DMS79 (cell line): ENCODE measurements around the gene PPP1R17.

Experiments
- DNase-seq: peaks from one replicate; lab custom pipeline; 2025; lab: John Stamatoyannopoulos, UW

PPP1R17 gene

GRCh38 chr7:31699050-31699449, 12.0 kb downstream of the PPP1R17 start:
- DNase-seq, result no peak

DNA sequence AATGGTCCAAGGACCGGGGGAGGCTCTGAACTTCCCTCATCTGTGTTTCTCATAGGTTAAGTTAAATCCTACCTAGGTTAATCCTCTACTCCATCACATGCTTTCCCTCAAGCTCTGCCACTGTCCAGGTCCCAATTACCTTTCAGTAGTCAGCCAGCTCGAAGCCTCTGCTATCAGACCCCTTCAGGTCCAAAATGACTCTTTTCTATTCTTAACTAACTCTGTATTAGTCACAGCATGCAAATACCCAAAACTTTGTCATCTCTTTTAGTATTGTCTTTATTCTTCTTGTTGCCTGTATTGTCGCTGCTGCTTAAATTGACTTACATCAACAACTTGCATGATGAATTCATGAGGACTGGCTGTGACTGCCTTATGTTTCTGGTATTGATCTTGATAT, 15.3 kb downstream of the PPP1R17 start:
- no peak for DNase-seq

GRCh38 chr7:31705377-31705776, 18.4 kb downstream of the PPP1R17 start:
- no peak for DNase-seq

GRCh38 chr7:31707089-31707488, 20.1 kb downstream of the PPP1R17 start:
- DNase-seq, result no peak

GRCh38 chr7:31710171-31710570, 23.2 kb downstream of the PPP1R17 start:
- DNase-seq, result no peak

DNA sequence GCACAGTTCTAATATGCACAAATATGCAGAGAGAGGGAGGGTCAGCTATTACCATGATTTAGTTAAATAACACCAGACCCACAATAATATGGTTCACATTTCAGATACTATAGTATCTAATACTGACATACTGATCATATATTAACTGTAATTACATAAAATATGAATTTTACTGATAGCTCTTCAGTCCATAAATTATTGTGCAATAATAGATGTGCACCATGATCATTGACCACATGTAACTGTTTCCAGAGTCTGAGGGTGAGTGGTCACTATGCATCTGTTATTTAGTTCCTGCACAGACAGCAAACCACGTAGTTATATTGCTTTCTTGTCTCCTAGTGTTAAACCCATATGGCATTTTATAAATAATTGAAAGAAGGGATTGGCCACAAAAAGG, 29.3 kb downstream of the PPP1R17 start:
- DNase-seq, result no peak

- no peak for DNase-seq
These were observed 33.4 kb downstream of the PPP1R17 start for GRCh38 chr7:31720366-31720765.

GRCh38 chr7:31724696-31725095, 37.7 kb downstream of the PPP1R17 start:
- DNase-seq, result no peak

DNA sequence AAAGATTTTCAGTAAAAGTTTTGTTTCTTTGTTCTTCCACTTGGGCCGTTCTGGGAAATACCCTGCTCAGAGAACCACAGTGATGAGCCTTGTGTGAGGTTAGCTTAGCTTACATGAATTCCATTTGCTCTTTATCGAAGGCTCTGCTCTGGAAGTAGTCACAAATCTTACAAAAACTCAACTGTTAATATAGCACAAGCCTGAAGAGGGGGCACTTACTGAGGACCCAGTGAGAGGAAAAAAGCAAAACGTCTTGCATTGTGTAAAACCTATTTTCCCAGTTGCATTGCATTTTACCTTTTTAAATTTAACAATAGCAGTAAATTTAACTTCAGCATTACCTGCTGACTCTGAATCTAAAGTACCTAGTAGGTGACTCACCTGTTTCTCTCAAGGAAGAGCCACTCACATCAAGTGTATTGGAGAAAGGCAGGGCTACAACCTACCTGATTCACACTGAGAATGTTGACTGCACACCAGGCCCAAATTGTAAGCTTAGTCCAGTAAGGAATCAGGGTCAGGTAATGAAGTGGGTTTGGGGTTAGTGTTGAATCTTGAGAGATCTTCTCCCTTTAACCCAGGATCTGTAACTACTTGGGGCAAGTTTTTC, 42.3 kb downstream of the PPP1R17 start:
- no peak for DNase-seq

- no peak for DNase-seq
These were observed 47.4 kb downstream of the PPP1R17 start for GRCh38 chr7:31734456-31734855.

- DNase-seq, result no peak
These were observed 49.3 kb downstream of the PPP1R17 start for GRCh38 chr7:31735991-31736982.

GRCh38 chr7:31741852-31742251, 54.8 kb downstream of the PPP1R17 start:
- DNase-seq, result no peak

DNA sequence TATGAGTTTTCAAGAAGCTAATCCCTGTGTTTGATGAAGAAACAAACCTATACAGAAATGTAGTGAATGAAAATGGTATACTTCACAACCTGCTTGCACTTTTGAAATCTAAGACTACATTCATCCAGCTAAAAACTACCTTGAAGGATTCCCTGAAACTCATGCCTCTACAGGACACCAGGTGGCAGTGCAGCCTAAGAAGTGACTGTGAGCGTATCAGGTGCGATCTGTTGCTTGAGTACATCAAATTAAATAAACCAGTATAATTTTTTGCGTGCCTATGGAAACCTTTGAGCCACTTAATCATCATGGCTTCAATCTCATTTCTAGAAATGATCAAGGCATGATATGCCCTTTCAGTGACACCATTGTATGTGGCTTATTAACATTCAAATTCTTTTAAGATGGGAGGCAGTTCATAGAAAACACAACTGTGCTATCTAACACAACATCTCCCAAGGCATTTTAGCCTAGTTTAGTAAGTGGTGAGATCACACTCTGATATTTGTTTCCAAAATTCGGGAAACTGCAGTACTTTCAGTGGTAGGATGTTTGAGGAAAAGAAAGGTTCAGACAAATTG, 57.4 kb downstream of the PPP1R17 start:
- no peak for DNase-seq

- no peak for DNase-seq
These were observed 60.5 kb downstream of the PPP1R17 start for GRCh38 chr7:31747553-31747952.

DNA sequence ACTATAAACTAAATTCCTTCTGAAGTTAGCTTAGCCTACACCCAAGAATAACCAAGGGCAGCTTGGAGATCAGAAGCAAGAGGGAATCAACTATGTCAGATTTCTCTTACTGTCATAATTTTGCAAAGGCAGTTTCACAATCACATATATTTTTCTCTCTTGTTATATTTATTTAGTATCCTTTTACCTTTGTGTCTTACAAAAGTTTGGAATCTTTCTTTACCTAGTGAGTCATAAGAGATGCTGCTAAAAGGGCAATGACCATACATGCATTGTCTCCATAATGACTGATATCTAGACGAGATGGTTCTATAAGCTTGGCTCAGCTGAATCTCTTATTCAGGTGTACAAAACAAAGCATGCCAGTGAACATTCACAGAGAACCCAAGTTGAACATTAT, 61.1 kb downstream of the PPP1R17 start:
- DNase-seq, result no peak

DNA sequence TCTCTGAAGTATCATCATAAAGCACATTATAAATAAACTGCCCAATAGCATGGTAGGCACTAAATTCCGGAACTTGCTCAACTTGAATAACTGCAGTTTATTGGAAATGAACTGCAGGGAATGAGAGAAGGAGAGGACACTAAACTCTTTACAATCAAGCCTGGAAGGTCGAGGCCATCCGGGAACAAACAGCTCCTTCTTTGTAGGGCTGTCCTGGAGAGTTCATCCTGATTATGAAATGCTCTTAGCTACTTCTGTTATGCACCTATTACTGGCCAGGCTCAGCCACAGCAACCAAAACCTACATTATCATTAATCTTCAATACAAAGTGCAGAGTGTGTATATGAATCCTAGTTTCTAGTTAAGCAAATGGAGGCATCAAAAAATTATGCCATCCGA, 64.7 kb downstream of the PPP1R17 start:
- no peak for DNase-seq
